Measurements from ENCODE around the gene DENND4C.
"Not testable (repeated sequence)": the region's sequence is repeated elsewhere in the genome, so short reads cannot be mapped to it uniquely, and the experiment has no call there.

Gene DENND4C

DNA sequence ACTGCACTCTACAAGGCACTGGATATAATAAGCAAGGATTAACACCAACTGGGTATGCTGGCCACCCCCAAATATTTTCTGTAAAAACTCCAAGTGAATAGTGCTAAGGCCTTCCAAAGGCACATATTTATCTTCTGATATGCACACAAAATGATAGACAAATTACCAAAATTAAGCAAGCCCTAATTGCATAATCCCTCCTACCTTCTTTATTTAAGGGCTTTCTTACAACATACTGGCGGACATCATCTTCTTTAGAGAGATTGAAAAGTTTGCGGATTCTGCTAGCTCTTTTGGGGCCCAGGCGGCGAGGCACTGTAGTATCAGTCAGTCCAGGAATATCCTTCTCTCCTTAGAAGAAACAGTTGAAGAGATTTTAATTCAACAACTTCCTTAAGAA, 147.7 kb downstream of the DENND4C start:
- no peak for DNase-seq

DNA sequence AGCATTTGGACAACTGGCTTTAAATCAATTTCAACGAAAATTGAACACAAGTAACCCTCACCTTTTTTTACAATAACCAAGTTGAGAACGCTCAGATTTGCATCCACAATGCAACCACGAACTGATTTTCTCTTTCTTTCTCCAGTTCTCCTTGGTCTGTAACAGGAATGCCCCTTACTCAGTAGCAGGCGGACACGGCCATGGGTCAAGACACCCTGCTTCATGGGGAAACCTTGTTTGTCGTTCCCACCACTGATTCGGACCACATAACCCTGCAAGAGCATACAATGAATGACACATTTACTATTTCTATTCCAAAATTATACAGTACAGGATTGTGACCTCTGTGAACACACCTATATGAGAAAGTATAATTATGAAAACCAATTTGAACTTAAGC, 148.2 kb downstream of the DENND4C start:
- DNase-seq = no peak

DNA sequence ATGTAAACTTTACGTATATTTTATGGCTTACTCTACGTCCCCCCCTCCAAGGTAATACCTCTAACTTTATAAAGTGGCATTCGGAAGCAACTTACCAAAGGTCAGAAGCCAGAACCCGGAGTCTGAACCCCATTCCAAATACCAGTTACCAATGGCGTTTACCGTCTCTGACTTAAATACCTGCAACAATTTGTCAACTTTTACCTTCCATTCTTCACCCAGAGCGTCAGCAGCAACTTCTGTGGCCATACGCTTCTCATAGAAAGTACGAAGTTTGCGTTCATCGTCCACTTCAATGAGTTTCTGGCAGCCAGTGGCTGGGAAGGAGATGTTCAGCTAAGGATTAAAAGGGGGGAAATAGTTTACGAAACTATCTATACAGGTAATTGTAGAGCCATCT, 148.8 kb downstream of the DENND4C start:
- no peak for DNase-seq

DNA sequence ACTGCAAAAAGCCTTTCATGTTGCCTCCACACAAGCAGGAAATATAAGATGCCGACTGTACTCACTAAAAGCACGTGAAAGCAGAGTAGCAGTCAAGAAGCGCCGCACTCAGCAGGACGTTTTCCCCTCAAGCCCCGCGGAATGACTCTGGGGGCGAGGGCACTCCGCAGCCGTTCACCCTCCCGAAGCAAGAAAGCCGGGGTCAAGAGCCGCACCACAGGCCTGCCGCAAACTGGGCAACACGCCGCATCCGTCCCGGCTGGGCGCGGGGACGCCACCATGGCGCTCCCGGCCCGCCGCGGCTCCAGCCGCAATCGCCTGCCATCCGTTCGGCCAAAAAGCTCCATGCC, 149.2 kb downstream of the DENND4C start:
- DNase-seq = peak; percentile 24

DNA sequence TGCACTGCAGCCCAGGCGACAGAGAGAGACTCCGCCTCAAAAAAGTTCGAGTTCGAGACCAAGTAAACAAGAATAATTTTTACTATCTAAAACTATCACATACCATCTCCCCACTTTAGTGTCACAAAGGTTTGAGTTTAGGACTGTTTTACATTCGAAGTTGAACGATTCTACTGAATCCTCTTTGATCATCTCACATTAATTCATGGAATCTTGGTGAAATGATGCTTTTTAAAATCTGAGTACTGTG, 150.3 kb downstream of the DENND4C start:
- no peak for DNase-seq

DNA sequence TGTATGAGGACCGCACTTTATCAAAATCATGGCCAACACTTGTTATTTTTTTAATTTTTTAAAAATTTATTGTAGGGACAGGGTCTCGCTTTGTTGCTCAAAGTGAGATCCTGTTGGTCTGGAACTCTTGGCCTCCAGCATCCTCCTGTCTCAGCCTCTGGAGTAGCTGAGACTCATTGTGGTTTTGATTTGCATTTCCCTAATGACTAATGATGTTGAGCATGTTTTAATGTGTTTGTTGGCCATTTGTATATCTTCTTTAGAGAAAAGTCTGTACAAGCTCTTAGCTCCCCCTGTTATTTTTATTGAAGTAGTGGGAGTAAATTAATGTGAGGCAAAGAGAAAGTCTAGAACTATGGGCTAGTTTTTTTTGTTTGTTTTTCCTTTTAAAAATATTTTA, 151.2 kb downstream of the DENND4C start:
- DNase-seq = no peak

DNA sequence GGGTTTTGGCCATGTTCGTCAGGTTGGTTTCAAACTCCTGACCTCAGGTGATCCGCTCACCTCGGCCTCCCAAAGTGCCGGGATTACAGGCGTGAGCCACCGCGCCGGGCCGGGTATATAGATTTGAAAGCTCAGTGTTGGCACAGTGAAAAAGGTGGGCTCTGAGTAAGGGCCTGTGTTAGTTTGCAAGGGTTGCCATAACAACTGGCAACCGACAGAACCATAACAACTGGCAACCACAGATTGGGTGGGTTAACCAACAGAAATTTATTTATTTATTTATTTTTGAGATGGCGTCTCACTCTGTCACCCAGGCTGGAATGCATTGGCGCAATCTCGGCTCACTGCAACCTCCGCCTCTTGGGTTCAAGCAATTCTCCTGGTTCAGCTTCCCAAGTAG, 154.7 kb downstream of the DENND4C start:
- DNase-seq = not testable (repeated sequence)

DNA sequence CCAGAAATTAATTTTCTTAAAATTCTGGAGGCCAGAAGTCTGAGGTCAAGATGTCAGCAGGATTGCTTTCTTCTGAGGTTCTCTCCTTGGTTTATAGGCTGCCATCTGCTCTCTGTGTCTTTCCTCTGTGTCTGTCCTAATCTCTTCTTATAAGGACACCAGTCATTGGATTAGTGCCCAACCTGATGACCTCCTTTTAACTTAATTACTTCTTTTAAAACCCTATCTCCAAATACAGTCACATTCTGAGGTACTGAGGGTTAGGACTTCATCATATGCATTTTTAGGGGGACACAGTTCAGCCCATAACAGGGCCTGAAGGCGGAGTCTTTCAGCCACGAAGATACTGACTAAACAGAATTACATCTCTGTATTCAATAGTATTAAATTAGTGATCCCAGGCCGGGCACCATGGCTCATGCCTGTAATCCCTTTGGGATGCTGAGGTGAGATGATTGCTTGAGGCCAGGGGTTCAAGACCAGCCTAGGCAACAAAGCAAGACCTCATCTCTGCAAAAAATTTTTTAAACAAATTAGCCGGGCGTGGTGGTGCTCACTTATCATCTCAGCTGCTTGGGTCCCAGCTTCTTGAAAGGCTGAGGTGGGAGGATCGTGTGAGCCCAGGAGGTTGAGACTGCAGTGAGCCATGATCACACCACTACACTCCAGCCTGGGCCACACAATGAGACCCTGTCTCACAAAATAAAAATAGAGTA, 155.5 kb downstream of the DENND4C start:
- no peak for DNase-seq

DNA sequence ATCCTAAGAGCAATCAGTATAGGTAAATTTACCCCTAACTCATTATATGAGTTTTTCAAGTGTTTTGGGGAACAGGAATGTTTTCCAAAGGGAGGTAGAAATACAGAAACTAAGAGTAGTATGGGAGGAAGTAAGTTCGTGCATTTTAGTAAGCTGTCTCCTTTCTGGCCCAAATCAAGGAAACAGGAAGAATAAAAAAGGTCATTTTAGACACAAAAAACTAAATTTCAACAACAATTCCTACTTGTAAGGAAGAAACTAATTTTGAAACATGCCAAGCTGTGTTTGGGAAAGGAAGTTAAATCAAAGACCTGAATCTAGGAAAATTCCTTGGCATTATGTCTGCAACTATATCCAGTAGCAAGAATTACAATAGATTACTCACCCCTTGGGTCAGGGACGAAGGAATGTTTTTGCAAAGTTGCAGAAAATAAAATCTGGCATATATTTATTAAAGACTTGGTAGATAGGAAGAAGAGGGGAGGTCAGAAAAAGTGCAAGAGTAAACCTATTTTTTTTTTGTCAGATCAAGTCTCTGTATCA, 156.1 kb downstream of the DENND4C start:
- DNase-seq = no peak

DNA sequence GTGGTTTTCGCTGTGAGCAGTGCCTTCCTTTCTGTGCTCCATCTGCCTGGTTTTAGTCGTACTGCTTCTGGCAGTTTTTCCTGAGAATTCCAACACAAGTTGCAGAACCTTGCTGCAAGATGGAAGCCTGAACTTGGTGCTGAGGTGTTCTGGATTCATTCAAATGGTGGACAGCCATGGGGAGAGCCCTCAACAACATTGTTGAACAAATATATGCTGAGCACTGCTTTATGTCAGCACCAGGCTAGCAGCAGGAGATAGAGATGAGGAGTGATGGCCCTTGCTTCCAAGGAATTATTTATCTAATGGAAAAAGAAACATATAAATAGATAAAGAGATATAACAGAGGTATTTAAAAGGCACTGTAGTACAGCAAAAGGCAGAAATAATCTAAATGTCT, 156.8 kb downstream of the DENND4C start:
- DNase-seq = no peak

DNA sequence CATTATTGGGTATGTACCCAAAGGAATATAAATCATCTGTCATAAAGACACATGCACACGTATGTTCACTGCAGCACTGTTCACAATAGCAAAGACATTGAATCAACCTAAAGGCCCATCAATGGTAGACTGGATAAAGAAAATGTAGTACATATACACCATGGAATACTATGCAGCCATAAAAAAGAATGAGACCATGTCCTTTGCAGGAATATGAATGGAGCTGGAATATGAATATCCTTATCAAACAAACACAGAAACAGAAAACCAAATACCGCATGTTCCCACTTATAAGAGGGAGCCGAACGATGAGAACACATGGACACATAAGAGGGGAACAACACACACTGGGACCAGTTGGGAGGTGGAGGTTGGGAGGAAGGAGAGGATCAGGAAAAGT, 159.0 kb downstream of the DENND4C start:
- DNase-seq = not testable (repeated sequence)

DNA sequence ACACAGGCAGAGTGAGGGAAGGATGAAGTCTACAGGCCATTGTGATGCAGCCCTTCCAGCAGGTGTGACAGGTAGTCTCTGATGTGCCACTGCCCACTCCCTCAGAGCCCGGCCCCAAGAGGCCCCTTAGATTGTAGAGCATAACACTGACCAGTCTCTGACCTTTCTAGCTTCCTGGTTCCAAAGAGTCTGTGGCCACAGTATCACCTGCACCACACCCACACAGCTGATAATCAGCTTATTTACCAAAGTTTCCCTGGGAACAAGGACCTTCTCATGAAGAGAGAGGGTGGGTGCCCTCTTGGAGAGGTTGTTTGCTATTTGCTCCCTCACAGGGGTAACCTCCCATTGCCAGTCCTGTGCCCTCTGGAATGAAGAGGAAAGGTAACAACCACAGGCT, 167.4 kb downstream of the DENND4C start:
- no peak for DNase-seq

DNA sequence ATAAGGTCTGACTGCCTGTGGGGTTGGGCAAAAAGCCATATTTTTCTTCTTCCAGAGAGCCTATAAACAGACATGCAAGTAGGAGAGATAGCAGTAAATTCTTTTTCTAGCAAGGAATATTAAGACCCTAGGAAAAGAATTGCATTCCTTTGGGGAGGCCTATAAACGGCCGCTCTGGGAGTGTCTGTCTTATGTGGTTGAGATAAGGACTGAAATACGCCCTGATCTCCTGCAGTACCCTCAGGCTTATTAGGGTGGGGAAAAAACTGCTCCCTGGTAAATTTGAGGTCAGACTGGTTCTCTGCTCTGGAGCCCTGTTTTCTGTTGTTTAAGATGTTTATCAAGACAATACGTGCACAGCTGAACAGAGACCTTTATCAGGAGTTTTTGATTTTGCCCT, 172.7 kb downstream of the DENND4C start:
- not testable (repeated sequence) for DNase-seq

DNA sequence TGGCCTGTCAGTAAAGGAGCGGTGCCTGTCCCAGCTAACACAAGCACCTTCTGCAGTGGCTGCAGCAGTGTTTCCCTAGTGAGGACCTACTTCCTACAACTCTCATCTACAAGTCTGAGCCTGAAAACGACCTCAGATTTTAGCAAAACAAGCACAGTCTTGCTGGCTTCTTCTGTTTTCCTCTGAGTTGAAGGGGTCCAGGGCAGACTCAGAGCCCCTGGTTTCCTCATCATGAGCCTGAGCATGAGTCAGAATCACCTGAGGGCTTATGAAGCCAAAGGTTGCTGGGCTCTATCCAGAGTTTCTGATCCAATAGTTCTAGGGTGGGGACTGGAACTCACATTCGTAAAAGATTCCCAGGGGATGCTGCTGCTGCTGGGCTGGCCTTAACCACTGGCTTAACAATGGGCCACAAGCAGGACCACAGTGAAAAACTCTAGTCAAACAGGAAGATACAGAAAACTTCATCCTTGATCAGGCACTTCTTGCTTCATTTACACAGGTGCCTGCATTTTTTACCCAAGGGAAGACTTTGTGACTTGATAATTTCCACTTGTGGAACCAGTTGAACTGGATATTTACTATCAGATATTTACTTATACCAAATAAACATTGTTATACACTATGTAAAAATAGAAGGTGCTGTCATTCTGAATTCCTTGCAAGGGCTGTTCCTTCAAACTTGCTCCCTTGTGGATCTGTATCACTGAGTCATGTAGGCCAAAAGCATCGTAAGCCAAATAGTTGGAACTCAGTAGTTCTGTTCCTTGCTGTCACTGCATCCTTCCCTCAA, 174.0 kb downstream of the DENND4C start:
- no peak for DNase-seq

DNA sequence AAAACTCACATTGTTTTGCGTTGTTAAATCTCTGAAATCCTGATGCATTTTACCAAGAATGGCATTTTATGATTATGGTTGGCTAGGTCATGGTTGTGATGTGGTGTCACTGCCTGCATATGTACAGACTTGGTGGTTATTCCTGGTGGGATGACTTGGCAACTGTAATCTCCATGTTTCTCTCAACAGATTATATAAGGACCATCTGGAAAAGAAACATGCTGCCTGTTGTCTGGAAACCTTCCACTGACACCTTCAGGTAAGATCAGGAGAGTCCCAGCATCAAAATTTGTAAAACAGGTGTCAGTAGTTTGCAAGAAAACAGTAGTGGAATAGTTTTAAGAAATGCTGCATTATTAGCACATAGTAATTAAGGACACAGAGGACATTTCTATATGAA, 175.3 kb downstream of the DENND4C start:
- DNase-seq = no peak

DNA sequence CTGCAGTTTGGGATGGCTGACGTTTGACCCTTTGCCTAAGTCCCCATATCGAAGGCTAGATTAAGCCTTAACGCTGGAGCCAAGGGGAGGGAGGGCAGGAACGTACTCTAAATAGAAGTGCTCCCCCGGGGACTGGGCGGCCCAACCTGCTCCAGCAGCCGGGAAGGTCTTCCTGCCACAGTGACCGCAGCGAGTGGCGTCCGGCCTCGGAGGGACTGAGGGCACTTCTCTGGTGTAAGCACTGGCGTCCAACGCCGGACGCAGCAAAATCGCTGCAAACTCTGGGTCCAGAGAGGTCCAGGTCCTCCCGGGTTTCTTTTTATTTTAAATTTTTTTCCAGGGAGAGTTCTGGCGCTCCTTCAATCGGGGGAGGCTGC, 177.8 kb downstream of the DENND4C start:
- no peak for DNase-seq

DNA sequence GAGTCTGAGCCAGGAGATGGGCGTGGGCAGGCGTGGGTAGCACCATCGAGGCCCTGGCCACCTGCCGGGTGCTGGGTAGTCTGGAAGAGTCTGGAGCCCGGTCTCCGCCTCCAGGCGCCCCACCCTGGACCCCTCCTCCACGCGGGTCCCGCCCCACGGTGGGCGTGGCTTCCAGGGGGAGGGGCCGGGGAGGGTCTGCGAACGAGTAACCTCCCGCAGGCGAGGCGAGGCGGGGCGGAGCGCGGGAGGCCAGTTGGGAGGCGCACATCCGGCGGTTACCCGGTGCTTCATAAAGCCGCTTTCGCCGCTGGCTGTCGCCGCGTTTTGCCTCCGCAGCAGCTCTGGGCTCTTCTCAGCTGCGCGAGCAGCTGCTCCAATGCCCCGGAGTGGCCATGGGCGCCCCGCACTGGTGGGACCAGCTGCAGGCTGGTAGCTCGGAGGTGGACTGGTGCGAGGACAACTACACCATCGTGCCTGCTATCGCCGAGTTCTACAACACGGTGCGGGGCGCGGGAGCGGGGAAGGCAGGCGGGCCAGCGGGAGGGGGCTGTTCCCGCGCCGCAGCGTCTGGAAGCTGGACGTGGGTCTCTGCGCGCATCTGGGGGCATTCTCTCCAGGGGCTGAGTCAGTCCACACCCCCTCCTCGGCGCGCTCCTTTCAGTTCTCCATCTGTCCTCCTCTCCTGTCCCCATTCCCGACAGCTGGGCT, 178.4 kb downstream of the DENND4C start, which contains the start of gene ACER2:
Gene ACER2 (plus strand): TSS at position 317 of the 708 bp plus-strand sequence. CDS start 76 bp downstream, at position 393.
- peak; percentile 97 for DNase-seq

DNA sequence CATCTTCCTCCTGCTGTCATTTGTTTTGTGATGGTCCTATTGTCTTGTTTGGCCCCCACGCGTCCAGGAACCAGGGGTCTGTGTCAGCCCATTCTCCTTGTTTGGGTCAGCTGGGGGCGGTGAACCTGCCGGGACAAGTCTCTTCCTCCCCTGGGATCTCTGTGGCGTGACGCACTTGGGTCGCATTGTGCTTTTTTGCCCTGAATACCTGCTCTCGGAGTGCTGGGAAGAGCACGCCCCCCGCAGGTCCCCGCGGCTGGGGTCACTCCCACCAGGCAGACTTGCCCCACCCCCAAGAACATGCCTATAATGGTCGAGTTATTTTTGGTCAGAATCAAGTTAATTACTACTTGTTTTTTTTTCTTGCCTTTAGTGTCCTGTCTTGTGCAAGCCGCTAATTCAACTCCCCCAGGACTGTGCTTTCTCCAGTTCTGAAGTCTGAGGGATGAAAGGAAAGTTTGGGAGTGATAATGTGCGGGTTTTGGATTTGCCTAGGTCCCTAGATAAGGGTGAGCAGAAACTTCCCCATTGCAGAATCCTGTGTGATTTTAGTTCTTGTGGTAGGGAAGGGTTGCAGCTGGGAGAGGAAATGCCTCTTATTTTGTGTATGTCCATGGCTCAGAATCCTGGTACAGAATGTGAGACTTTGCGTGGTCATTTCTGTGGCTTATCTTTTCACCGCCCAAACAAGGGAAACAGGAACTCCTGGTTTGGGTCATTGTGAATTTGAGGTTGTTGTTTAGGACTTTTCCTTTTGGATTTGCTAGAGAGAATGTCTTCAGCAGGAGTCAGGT, 179.1 kb downstream of the DENND4C start:
- peak; percentile 70 for DNase-seq

DNA sequence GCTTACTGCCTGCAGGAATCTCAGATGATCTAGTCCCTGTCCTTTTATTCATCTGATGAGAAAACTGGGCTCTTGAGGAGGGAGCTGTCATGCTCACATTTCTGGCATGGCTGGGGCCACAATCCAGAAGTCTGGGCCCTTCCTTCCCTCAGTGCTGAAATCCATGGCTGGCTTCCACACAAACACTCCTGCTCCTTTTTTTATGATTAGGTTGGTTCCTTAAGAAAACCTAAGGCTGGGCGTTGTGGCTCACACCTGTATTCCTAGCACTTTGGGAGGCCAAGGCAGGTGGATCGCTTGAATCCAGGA, 179.7 kb downstream of the DENND4C start:
- no peak for DNase-seq

DNA sequence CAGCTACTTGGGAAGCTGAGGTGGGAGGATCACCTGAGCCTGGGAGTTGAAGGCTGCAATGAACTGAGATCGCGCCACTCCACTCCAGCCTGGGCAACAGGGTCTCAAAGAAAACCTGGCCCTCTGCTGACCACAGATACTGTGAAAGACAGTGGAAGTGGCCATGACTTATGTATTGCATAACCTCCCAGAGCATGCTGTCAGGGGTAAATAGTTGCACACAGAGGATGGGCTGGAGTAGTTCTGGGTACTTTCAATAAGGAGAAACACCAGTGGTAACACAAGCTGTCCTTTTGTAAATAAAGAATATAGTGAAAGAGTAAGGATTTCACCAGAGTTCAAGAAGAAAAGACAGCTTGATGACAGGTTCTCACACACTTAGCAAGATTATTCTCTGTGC, 180.1 kb downstream of the DENND4C start:
- no peak for DNase-seq

DNA sequence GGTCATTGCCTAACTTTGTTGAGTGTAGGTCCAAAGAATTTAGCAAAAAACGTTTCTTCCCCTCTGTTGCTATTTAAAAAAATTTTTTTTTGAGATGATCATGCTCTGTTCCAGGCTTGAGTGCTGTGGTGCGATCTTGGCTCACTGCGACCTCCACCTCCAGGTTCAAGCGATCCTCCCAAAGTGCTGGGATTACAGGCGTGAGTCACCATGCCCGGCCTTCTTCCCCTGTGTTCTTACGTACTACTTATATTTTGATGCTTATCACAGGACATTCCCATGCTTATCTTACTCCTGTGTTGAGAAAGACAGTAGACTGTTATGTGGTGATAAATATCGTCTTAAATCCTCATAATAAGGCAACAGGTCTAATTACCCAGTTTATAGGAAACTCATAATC, 180.8 kb downstream of the DENND4C start:
- DNase-seq = no peak

DNA sequence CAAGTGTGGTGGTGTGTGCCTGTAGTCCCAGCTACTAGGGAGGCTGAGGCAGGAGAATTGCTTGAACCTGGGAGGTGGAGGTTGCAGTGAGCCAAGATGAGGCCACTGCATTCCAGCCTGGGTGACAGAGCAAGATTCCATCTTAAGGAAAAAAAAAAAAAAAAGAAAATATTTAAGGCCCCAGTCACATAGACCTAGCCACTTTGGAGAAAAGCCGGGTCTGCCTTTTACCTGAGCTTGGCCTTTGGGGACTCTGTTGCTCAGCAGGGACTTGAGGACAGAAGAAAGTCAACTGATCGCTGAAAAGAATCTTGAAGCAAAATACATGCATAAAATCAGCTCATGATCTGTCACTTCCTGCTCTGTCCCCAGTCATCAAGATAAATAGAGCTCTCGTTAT, 183.0 kb downstream of the DENND4C start:
- not testable (repeated sequence) for DNase-seq

DNA sequence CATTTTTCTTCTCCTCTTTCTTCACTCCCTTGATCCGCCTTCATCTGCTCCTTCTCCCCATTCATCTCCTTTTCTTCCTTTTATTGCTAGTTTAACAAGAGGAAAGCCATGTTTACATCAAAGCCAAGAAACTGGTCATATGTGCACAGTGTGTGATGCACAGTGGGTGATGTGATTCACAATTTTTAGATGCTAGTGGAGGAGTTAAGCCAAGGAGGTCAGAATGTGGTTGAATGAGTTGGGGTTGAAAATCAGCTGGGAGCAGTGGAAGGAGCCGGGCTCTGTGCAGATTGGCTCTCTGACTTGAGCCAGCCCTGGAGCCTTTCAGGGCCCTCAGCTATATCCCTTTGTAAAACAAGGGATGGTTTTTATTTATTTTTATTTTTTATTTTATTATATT, 185.7 kb downstream of the DENND4C start:
- DNase-seq = no peak
